HUES64 (cell line): Measurements from ENCODE around the gene NSF.
"Not testable (repeated sequence)": the region's sequence is repeated elsewhere in the genome, so short reads cannot be mapped to it uniquely, and the experiment has no call there.

ENCODE experiments used
- H3K27ac ChIP-seq: 2 replicates; pipeline ENCODE4 v1.7.0; 2013; ENCODE audit warnings: low read depth, low read length, inconsistent platforms
- H3K27me3 ChIP-seq: 2 replicates; pipeline ENCODE4 v1.6.1; 2013; ENCODE audit warnings: mild to moderate bottlenecking, low read length; ENCODE audit not compliant: insufficient read depth
- H3K36me3 ChIP-seq: 2 replicates; pipeline ENCODE4 v1.6.1; 2013; ENCODE audit warnings: mild to moderate bottlenecking, low read length; ENCODE audit not compliant: insufficient read depth
- H3K4me1 ChIP-seq: 2 replicates; pipeline ENCODE4 v1.6.1; 2013; ENCODE audit warnings: mild to moderate bottlenecking, low read length, moderate library complexity; ENCODE audit not compliant: insufficient read depth
- H3K4me3 ChIP-seq: 2 replicates; pipeline ENCODE4 v1.5.1; 2013; ENCODE audit warnings: mild to moderate bottlenecking, low read length, moderate library complexity
- H3K9ac ChIP-seq: 2 replicates; pipeline ENCODE4 v1.6.1; 2013; ENCODE audit warnings: mild to moderate bottlenecking, low read depth, low read length
- H3K9me3 ChIP-seq: 2 replicates; pipeline ENCODE4 v1.6.1; 2013; ENCODE audit warnings: low read depth, low read length; ENCODE audit not compliant: insufficient read depth
- WGBS: fragments of 150-250, 120-280 bp; methylation state at CpG from one replicate; pipeline ENCODE4 v1.1.7; 2013; ENCODE audit warnings: missing lambda C conversion rate; 5-methylcytosine and 5-hydroxymethylcytosine counted together

Gene NSF

GRCh38 chr17:46763416-46763815 lies 172.9 kb downstream of the NSF start:
- H3K4me1 ChIP-seq: peaks cover 5% of the 10 kb centered on the region; the same call in 1 of the 2 replicates
- peaks cover 13% of the 10 kb centered on the region; the same call in 1 of the 2 replicates for H3K36me3 ChIP-seq
- H3K27ac ChIP-seq: no peak overlapping the region
- H3K9ac ChIP-seq: no peak overlapping the region
- H3K9me3 ChIP-seq: no peaks in the 10 kb centered on the region
- H3K4me3 ChIP-seq: no peak overlapping the region
- peaks cover 4% of the 10 kb centered on the region; the same call in 1 of the 2 replicates for H3K27me3 ChIP-seq
- WGBS: 92% methylated on average over 3 of the region's 3 CpGs

GRCh38 chr17:46764000-46764708 lies 173.7 kb downstream of the NSF start:
- no peak overlapping the region for H3K27ac ChIP-seq
- H3K27me3 ChIP-seq: peaks cover 11% of the 10 kb centered on the region; the same call in 1 of the 2 replicates
- H3K36me3 ChIP-seq: peaks cover 13% of the 10 kb centered on the region; the same call in 1 of the 2 replicates
- WGBS: 94% methylated on average over 12 of the region's 12 CpGs
- no peak overlapping the region for H3K4me3 ChIP-seq
- no peak overlapping the region for H3K9ac ChIP-seq
- no peaks in the 10 kb centered on the region for H3K9me3 ChIP-seq
- peaks cover 5% of the 10 kb centered on the region; the same call in 1 of the 2 replicates for H3K4me1 ChIP-seq

GRCh38 chr17:46764709-46765401 lies 174.4 kb downstream of the NSF start:
- H3K36me3 ChIP-seq: peaks cover 11% of the 10 kb centered on the region; the same call in 1 of the 2 replicates
- H3K4me1 ChIP-seq: peaks cover 5% of the 10 kb centered on the region; the same call in 1 of the 2 replicates
- H3K27me3 ChIP-seq: peaks cover 18% of the 10 kb centered on the region
- WGBS: 83% methylated on average over 13 of the region's 13 CpGs
- H3K9ac ChIP-seq: no peak overlapping the region; the same call in 1 of the 2 replicates
- no peak overlapping the region for H3K27ac ChIP-seq
- no peak overlapping the region for H3K4me3 ChIP-seq
- H3K9me3 ChIP-seq: no peaks in the 10 kb centered on the region

GRCh38 chr17:46765453-46765852 lies 175.0 kb downstream of the NSF start:
- H3K27ac ChIP-seq: no peak overlapping the region
- 91% methylated on average over 12 of the region's 12 CpGs for WGBS
- H3K27me3 ChIP-seq: peaks cover 24% of the 10 kb centered on the region
- H3K9ac ChIP-seq: no peak overlapping the region; the same call in 1 of the 2 replicates
- H3K36me3 ChIP-seq: 0 out of 2 replicates have a peak, but pooled peaks cover 8% of the 10 kb centered on the region
- peaks cover 8% of the 10 kb centered on the region; the same call in 1 of the 2 replicates for H3K4me1 ChIP-seq
- H3K4me3 ChIP-seq: no peak overlapping the region
- no peaks in the 10 kb centered on the region for H3K9me3 ChIP-seq

GRCh38 chr17:46766493-46767491 lies 176.3 kb downstream of the NSF start:
- Histone ChIP-seq H3K9ac (no peak overlapping the region), H3K4me1 (peaks cover 12% of the 10 kb centered on the region; the same call in 1 of the 2 replicates), H3K9me3 (no peaks in the 10 kb centered on the region), H3K4me3 (no peak overlapping the region), H3K27ac (no peak overlapping the region), H3K36me3 (0 out of 2 replicates have a peak, but pooled peaks cover 8% of the 10 kb centered on the region), H3K27me3 (peaks cover 32% of the 10 kb centered on the region)
- 92% methylated on average over 21 of the region's 21 CpGs for WGBS

- Histone ChIP-seq H3K27ac (no peak overlapping the region), H3K36me3 (no peaks in the 10 kb centered on the region), H3K9ac (no peak overlapping the region), H3K9me3 (no peaks in the 10 kb centered on the region), H3K4me1 (peaks cover 19% of the 10 kb centered on the region), H3K27me3 (peaks cover 40% of the 10 kb centered on the region), H3K4me3 (no peak overlapping the region)
- WGBS: 96% methylated on average over 15 of the region's 15 CpGs
These were observed 178.0 kb downstream of the NSF start for GRCh38 chr17:46768540-46768870.

GRCh38 chr17:46768896-46769295 lies 178.4 kb downstream of the NSF start:
- not testable (repeated sequence) for H3K4me3 ChIP-seq, H3K27ac ChIP-seq, H3K36me3 ChIP-seq, H3K9me3 ChIP-seq, H3K9ac ChIP-seq
- 96% methylated on average over 13 of the region's 14 CpGs for WGBS
- H3K4me1 ChIP-seq: peaks cover 23% of the 10 kb centered on the region
- peaks cover 44% of the 10 kb centered on the region for H3K27me3 ChIP-seq

GRCh38 chr17:46769531-46770438 lies 179.3 kb downstream of the NSF start:
- Histone ChIP-seq H3K27me3 (peaks cover 53% of the 10 kb centered on the region), H3K9ac (no peak overlapping the region), H3K9me3 (no peaks in the 10 kb centered on the region), H3K4me1 (peaks cover 26% of the 10 kb centered on the region), H3K27ac (no peak overlapping the region), H3K36me3 (no peaks in the 10 kb centered on the region), H3K4me3 (no peak overlapping the region)
- 93% methylated on average over 56 of the region's 56 CpGs for WGBS

GRCh38 chr17:46770439-46770817 lies 180.0 kb downstream of the NSF start:
- Histone ChIP-seq H3K27ac (no peak overlapping the region), H3K9me3 (no peaks in the 10 kb centered on the region), H3K9ac (no peak overlapping the region), H3K27me3 (peaks cover 59% of the 10 kb centered on the region), H3K4me3 (peak overlapping the region; percentile 46), H3K36me3 (no peaks in the 10 kb centered on the region), H3K4me1 (peaks cover 24% of the 10 kb centered on the region)
- WGBS: 72% methylated on average over 14 of the region's 14 CpGs
